ENCODE measurements around the gene PTPN7. TPM values are rescaled to one million over a fixed set of nuclear protein-coding genes. Genes with fewer than 3 reads are reported as not detected.

Gene PTPN7
- total RNA-seq, 4 donors from 2014 or later: 0.79 to 8.5 (median 1.8) TPM; not detected in 1

- no peaks in the 10 kb centered on the region for H3K27me3 ChIP-seq
- intact Hi-C loops (cut with DNase I; ENCODE audit: low total_unique reads): loop anchor here (5.0 kb wide), 1 partner anchor 106 kb away; no protein-coding TSS in a partner anchor
- DNase-seq: no peak
- H3K9me3 ChIP-seq: no peaks in the 10 kb centered on the region
- no peaks in the 10 kb centered on the region for H3K36me3 ChIP-seq
- TF ChIP-seq POLR2A (IDR thresholded peaks at IDR 0.05): no peak
- TF ChIP-seq, protein P1, sequence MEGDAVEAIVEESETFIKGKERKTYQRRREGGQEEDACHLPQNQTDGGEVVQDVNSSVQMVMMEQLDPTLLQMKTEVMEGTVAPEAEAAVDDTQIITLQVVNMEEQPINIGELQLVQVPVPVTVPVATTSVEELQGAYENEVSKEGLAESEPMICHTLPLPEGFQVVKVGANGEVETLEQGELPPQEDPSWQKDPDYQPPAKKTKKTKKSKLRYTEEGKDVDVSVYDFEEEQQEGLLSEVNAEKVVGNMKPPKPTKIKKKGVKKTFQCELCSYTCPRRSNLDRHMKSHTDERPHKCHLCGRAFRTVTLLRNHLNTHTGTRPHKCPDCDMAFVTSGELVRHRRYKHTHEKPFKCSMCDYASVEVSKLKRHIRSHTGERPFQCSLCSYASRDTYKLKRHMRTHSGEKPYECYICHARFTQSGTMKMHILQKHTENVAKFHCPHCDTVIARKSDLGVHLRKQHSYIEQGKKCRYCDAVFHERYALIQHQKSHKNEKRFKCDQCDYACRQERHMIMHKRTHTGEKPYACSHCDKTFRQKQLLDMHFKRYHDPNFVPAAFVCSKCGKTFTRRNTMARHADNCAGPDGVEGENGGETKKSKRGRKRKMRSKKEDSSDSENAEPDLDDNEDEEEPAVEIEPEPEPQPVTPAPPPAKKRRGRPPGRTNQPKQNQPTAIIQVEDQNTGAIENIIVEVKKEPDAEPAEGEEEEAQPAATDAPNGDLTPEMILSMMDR (IDR thresholded peaks at IDR 0.05): no peak
- H3K4me3 ChIP-seq: no peak overlapping the region
- H3K27ac ChIP-seq: no peak overlapping the region
- H3K4me1 ChIP-seq: no peaks in the 10 kb centered on the region
These were observed 37.0 kb downstream of the PTPN7 start for GRCh38 chr1:202123336-202123813.

DNA sequence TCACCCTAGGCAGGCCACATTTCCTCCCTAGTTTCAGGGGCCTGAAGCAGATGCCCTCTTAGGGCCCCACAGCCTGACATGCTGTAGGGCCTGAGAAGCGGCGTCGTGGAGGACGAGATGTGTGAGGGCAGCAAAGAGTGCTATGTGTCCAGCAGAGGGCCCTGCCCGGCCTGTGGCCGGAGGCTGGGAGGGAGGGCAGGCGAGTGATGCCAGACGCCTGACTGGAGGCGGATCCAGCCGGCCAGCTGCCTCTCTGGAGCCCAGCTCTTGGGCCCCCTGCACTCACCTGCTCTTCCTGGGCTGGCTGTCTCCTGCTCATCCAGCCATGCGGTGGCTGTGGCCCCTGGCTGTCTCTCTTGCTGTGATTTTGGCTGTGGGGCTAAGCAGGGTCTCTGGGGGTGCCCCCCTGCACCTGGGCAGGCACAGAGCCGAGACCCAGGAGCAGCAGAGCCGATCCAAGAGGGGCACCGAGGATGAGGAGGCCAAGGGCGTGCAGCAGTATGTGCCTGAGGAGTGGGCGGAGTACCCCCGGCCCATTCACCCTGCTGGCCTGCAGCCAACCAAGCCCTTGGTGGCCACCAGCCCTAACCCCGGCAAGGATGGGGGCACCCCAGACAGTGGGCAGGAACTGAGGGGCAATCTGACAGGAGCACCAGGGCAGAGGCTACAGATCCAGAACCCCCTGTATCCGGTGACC lies 37.6 kb downstream of the PTPN7 start, which contains the start of gene GPR37L1:
Gene GPR37L1, plus strand, starts transcription at position 279 of the 697 bp plus-strand sequence. Its CDS starts 47 bp downstream, at position 326.
- intact Hi-C loops (cut with DNase I; ENCODE audit: low total_unique reads): loop anchor here (5.0 kb wide), 1 partner anchor 105 kb away; no protein-coding TSS in a partner anchor
- DNase-seq: peak in 1 of 2 donors; percentile 48
- H3K4me1 ChIP-seq: no peaks in the 10 kb centered on the region
- no peak within 1 kb of the TSS for H3K27ac ChIP-seq
- H3K27me3 ChIP-seq: no peaks in the 10 kb centered on the region
- no peak within 1 kb of the TSS for H3K4me3 ChIP-seq
- no peak for TF ChIP-seq POLR2A (IDR thresholded peaks at IDR 0.05)
- TF ChIP-seq, protein P1 (IDR thresholded peaks at IDR 0.05): peak in 3 of 4 experiments; percentile 30 to 54 (median 41)
- no peaks in the 10 kb centered on the region for H3K9me3 ChIP-seq
- no peaks in the 10 kb centered on the region for H3K36me3 ChIP-seq

DNA sequence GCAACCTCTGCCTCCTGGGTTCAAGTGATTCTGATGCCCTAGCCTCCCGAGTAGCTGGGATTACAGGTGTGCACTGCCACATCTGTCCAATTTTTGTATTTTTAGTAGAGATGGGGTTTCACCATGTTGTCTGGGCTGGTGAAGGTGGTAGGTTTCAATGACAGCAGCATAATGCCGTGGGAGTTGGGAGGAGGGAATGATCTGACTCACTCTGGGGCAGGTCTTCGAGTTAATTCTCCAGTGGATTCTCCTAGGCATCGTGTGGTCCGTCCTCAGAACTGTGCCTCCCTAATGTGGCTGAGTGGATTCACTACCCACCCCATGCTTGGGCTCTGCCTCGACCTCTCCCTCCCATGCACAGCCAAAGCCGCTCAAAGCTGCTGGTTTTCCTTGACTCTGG lies 39.4 kb downstream of the PTPN7 start:
- intact Hi-C loops (cut with DNase I; ENCODE audit: low total_unique reads): loop anchor here (5.0 kb wide), 1 partner anchor 104 kb away; no protein-coding TSS in a partner anchor
- H3K36me3 ChIP-seq: no peaks in the 10 kb centered on the region

GRCh38 chr1:202117898-202118371 lies 42.5 kb downstream of the PTPN7 start:
- no peak for TF ChIP-seq POLR2A (IDR thresholded peaks at IDR 0.05)
- intact Hi-C loops (cut with DNase I; ENCODE audit: low total_unique reads): no loop called here
- DNase-seq: no peak
- Histone ChIP-seq H3K27ac (no peak overlapping the region), H3K4me3 (no peak overlapping the region), H3K27me3 (no peaks in the 10 kb centered on the region), H3K4me1 (peaks cover 0 to 5% of the 10 kb centered on the region in 2 donors), H3K9me3 (no peaks in the 10 kb centered on the region), H3K36me3 (no peaks in the 10 kb centered on the region)

More for the DNA sequence above, 39.4 kb downstream of the PTPN7 start:
- no peak overlapping the region for H3K4me3 ChIP-seq
- no peak overlapping the region for H3K27ac ChIP-seq
- no peak for DNase-seq
- no peaks in the 10 kb centered on the region for H3K4me1 ChIP-seq
- no peaks in the 10 kb centered on the region for H3K9me3 ChIP-seq
- TF ChIP-seq, protein P1 (IDR thresholded peaks at IDR 0.05): no peak
- H3K27me3 ChIP-seq: no peaks in the 10 kb centered on the region

GRCh38 chr1:202116287-202116686 lies 44.1 kb downstream of the PTPN7 start:
- no peak for TF ChIP-seq POLR2A (IDR thresholded peaks at IDR 0.05)
- TF ChIP-seq, protein P1 (IDR thresholded peaks at IDR 0.05): no peak
- H3K4me1 ChIP-seq: peaks cover 0 to 6% of the 10 kb centered on the region in 2 donors
- no peaks in the 10 kb centered on the region for H3K36me3 ChIP-seq
- no peak overlapping the region for H3K27ac ChIP-seq
- no peaks in the 10 kb centered on the region for H3K9me3 ChIP-seq
- no peaks in the 10 kb centered on the region for H3K27me3 ChIP-seq
- intact Hi-C loops (cut with DNase I; ENCODE audit: low total_unique reads): no loop called here
- no peak overlapping the region for H3K4me3 ChIP-seq
- DNase-seq: no peak

Data from uterus (tissue), 4 donors.